GM12864 (cell line): ENCODE results near the gene PRKAB1.

ENCODE experiments used
- DNase-seq: peaks from one replicate; pipeline ENCODE4 v3.0.0-alpha.2; 2011; ENCODE audit warnings: low read depth
- H3K4me3 ChIP-seq: 2 replicates; pipeline ENCODE4 v1.5.1; 2011; ENCODE audit warnings: mild to moderate bottlenecking, low read depth, low read length, control low read depth
- CTCF ChIP-seq: IDR thresholded peaks from 2 replicates; pipeline ENCODE4 v1.5.1; 2011; ENCODE audit warnings: low read depth, mild to moderate bottlenecking, moderate library complexity, low read length, control low read depth, inconsistent platforms; ENCODE audit errors: missing control alignments

Gene PRKAB1

GRCh38 chr12:119661882-119662281 lies 6.1 kb upstream of the PRKAB1 start:
- DNase-seq, result no peak
- no peak for TF ChIP-seq CTCF
- no peak overlapping the region for H3K4me3 ChIP-seq

GRCh38 chr12:119664642-119665041 lies 3.3 kb upstream of the PRKAB1 start:
- TF ChIP-seq CTCF, result no peak
- DNase-seq, result no peak

GRCh38 chr12:119665164-119665929 lies 2.6 kb upstream of the PRKAB1 start:
- no peak overlapping the region for H3K4me3 ChIP-seq
- no peak for TF ChIP-seq CTCF
- DNase-seq, result no peak

More at GRCh38 chr12:119664642-119665041, 3.3 kb upstream of the PRKAB1 start:
- H3K4me3 ChIP-seq, result no peak overlapping the region

GRCh38 chr12:119666226-119666795 lies 1.6 kb upstream of the PRKAB1 start:
- no peak for DNase-seq
- TF ChIP-seq CTCF, result no peak
- no peak overlapping the region for H3K4me3 ChIP-seq

GRCh38 chr12:119666900-119667576 lies 895 bp upstream of the PRKAB1 start:
- peak overlapping the region; percentile 48 for H3K4me3 ChIP-seq
- peak; percentile 43 for DNase-seq
- no peak for TF ChIP-seq CTCF

GRCh38 chr12:119668324-119668841 lies 450 bp downstream of the PRKAB1 start:
- H3K4me3 ChIP-seq, result peak overlapping the region; percentile 81
- TF ChIP-seq CTCF, result no peak
- DNase-seq, result no peak
